Measurements from ENCODE around the gene STEAP1B.
"Not testable (repeated sequence)": the region's sequence is repeated elsewhere in the genome, so short reads cannot be mapped to it uniquely, and the experiment has no call there.

The STEAP1B gene

GRCh38 chr7:22435720-22436119 is 64.3 kb downstream of the STEAP1B start:
- peaks cover 21% of the 10 kb centered on the region for H3K4me1 ChIP-seq (ENCODE audit: control insufficient read depth, low read depth, low read length)
- no peaks in the 10 kb centered on the region for H3K27me3 ChIP-seq (ENCODE audit: control insufficient read depth, insufficient read depth, low read length)
- H3K9ac ChIP-seq (ENCODE audit: low read length), result no peak overlapping the region
- no peak overlapping the region for H3K4me3 ChIP-seq (ENCODE audit: low read length)
- no peaks in the 10 kb centered on the region for H3K36me3 ChIP-seq (ENCODE audit: control insufficient read depth, low read depth, low read length)
- H3K9me3 ChIP-seq (ENCODE audit: control insufficient read depth, low read depth, low read length), result no peaks in the 10 kb centered on the region
- H3K27ac ChIP-seq (ENCODE audit: low read length), result no peak overlapping the region

- peaks cover 21% of the 10 kb centered on the region for H3K4me1 ChIP-seq (ENCODE audit: control insufficient read depth, low read depth, low read length)
- H3K9me3 ChIP-seq (ENCODE audit: control insufficient read depth, low read depth, low read length), result no peaks in the 10 kb centered on the region
- H3K36me3 ChIP-seq (ENCODE audit: control insufficient read depth, low read depth, low read length), result no peaks in the 10 kb centered on the region
- no peaks in the 10 kb centered on the region for H3K27me3 ChIP-seq (ENCODE audit: control insufficient read depth, insufficient read depth, low read length)
- H3K4me3 ChIP-seq (ENCODE audit: low read length), result no peak overlapping the region
- no peak overlapping the region for H3K9ac ChIP-seq (ENCODE audit: low read length)
- no peak overlapping the region for H3K27ac ChIP-seq (ENCODE audit: low read length)
Measured at GRCh38 chr7:22435105-22435504, 64.9 kb downstream of the STEAP1B start.

GRCh38 chr7:22433710-22434460 is 66.1 kb downstream of the STEAP1B start:
- peak overlapping the region; percentile 5 for H3K9ac ChIP-seq (ENCODE audit: low read length)
- H3K36me3 ChIP-seq (ENCODE audit: control insufficient read depth, low read depth, low read length), result no peaks in the 10 kb centered on the region
- H3K9me3 ChIP-seq (ENCODE audit: control insufficient read depth, low read depth, low read length), result no peaks in the 10 kb centered on the region
- H3K27me3 ChIP-seq (ENCODE audit: control insufficient read depth, insufficient read depth, low read length), result no peaks in the 10 kb centered on the region
- H3K4me3 ChIP-seq (ENCODE audit: low read length), result peak overlapping the region; percentile 21
- H3K4me1 ChIP-seq (ENCODE audit: control insufficient read depth, low read depth, low read length), result peaks cover 21% of the 10 kb centered on the region
- peak overlapping the region; percentile 74 for H3K27ac ChIP-seq (ENCODE audit: low read length)

- H3K4me1 ChIP-seq (ENCODE audit: control insufficient read depth, low read depth, low read length), result peaks cover 21% of the 10 kb centered on the region
- H3K9me3 ChIP-seq (ENCODE audit: control insufficient read depth, low read depth, low read length); H3K27me3 ChIP-seq (ENCODE audit: control insufficient read depth, insufficient read depth, low read length); H3K36me3 ChIP-seq (ENCODE audit: control insufficient read depth, low read depth, low read length): not testable (repeated sequence)
- H3K27ac ChIP-seq (ENCODE audit: low read length), result peak overlapping the region; percentile 74
- H3K4me3 ChIP-seq (ENCODE audit: low read length), result peak overlapping the region; percentile 21
- peak overlapping the region; percentile 5 for H3K9ac ChIP-seq (ENCODE audit: low read length)
Measured at GRCh38 chr7:22433165-22433700, 66.8 kb downstream of the STEAP1B start.

GRCh38 chr7:22432203-22432718 is 67.7 kb downstream of the STEAP1B start:
- H3K4me1 ChIP-seq (ENCODE audit: control insufficient read depth, low read depth, low read length), result peaks cover 21% of the 10 kb centered on the region
- H3K9ac ChIP-seq (ENCODE audit: low read length), result no peak overlapping the region
- H3K27me3 ChIP-seq (ENCODE audit: control insufficient read depth, insufficient read depth, low read length), result no peaks in the 10 kb centered on the region
- H3K4me3 ChIP-seq (ENCODE audit: low read length), result no peak overlapping the region
- peak overlapping the region; percentile 43 for H3K27ac ChIP-seq (ENCODE audit: low read length)
- H3K36me3 ChIP-seq (ENCODE audit: control insufficient read depth, low read depth, low read length), result no peaks in the 10 kb centered on the region
- H3K9me3 ChIP-seq (ENCODE audit: control insufficient read depth, low read depth, low read length), result no peaks in the 10 kb centered on the region

GRCh38 chr7:22430457-22430856 is 69.5 kb downstream of the STEAP1B start:
- H3K9ac ChIP-seq (ENCODE audit: low read length), result no peak overlapping the region
- H3K27me3 ChIP-seq (ENCODE audit: control insufficient read depth, insufficient read depth, low read length), result no peaks in the 10 kb centered on the region
- peaks cover 19% of the 10 kb centered on the region for H3K4me1 ChIP-seq (ENCODE audit: control insufficient read depth, low read depth, low read length)
- H3K36me3 ChIP-seq (ENCODE audit: control insufficient read depth, low read depth, low read length), result no peaks in the 10 kb centered on the region
- no peaks in the 10 kb centered on the region for H3K9me3 ChIP-seq (ENCODE audit: control insufficient read depth, low read depth, low read length)
- H3K4me3 ChIP-seq (ENCODE audit: low read length), result no peak overlapping the region
- H3K27ac ChIP-seq (ENCODE audit: low read length), result no peak overlapping the region

- Histone ChIP-seq H3K4me1 (ENCODE audit: control insufficient read depth, low read depth, low read length) (peaks cover 14% of the 10 kb centered on the region), H3K4me3 (ENCODE audit: low read length) (no peak overlapping the region)
Measured at GRCh38 chr7:22429386-22429785, 70.6 kb downstream of the STEAP1B start.

GRCh38 chr7:22427855-22428254 is 72.1 kb downstream of the STEAP1B start:
- no peak overlapping the region for H3K27ac ChIP-seq (ENCODE audit: low read length)
- no peaks in the 10 kb centered on the region for H3K27me3 ChIP-seq (ENCODE audit: control insufficient read depth, insufficient read depth, low read length)

More at GRCh38 chr7:22429386-22429785, 70.6 kb downstream of the STEAP1B start:
- H3K9ac ChIP-seq (ENCODE audit: low read length), result no peak overlapping the region
- no peak overlapping the region for H3K27ac ChIP-seq (ENCODE audit: low read length)
- H3K36me3 ChIP-seq (ENCODE audit: control insufficient read depth, low read depth, low read length), result no peaks in the 10 kb centered on the region
- no peaks in the 10 kb centered on the region for H3K9me3 ChIP-seq (ENCODE audit: control insufficient read depth, low read depth, low read length)
- H3K27me3 ChIP-seq (ENCODE audit: control insufficient read depth, insufficient read depth, low read length), result no peaks in the 10 kb centered on the region

GRCh38 chr7:22427104-22427503 is 72.9 kb downstream of the STEAP1B start:
- peaks cover 8% of the 10 kb centered on the region for H3K4me1 ChIP-seq (ENCODE audit: control insufficient read depth, low read depth, low read length)
- H3K27ac ChIP-seq (ENCODE audit: low read length), result no peak overlapping the region
- no peaks in the 10 kb centered on the region for H3K9me3 ChIP-seq (ENCODE audit: control insufficient read depth, low read depth, low read length)
- H3K36me3 ChIP-seq (ENCODE audit: control insufficient read depth, low read depth, low read length), result no peaks in the 10 kb centered on the region
- H3K27me3 ChIP-seq (ENCODE audit: control insufficient read depth, insufficient read depth, low read length), result no peaks in the 10 kb centered on the region
- no peak overlapping the region for H3K9ac ChIP-seq (ENCODE audit: low read length)
- no peak overlapping the region for H3K4me3 ChIP-seq (ENCODE audit: low read length)

More at GRCh38 chr7:22427855-22428254, 72.1 kb downstream of the STEAP1B start:
- Histone ChIP-seq H3K9ac (ENCODE audit: low read length) (no peak overlapping the region), H3K36me3 (ENCODE audit: control insufficient read depth, low read depth, low read length) (no peaks in the 10 kb centered on the region), H3K4me1 (ENCODE audit: control insufficient read depth, low read depth, low read length) (peaks cover 9% of the 10 kb centered on the region), H3K9me3 (ENCODE audit: control insufficient read depth, low read depth, low read length) (no peaks in the 10 kb centered on the region), H3K4me3 (ENCODE audit: low read length) (no peak overlapping the region)

- no peaks in the 10 kb centered on the region for H3K9me3 ChIP-seq (ENCODE audit: control insufficient read depth, low read depth, low read length)
- H3K4me1 ChIP-seq (ENCODE audit: control insufficient read depth, low read depth, low read length), result peaks cover 8% of the 10 kb centered on the region
- no peak overlapping the region for H3K4me3 ChIP-seq (ENCODE audit: low read length)
- H3K9ac ChIP-seq (ENCODE audit: low read length), result no peak overlapping the region
- H3K36me3 ChIP-seq (ENCODE audit: control insufficient read depth, low read depth, low read length), result no peaks in the 10 kb centered on the region
- H3K27me3 ChIP-seq (ENCODE audit: control insufficient read depth, insufficient read depth, low read length), result no peaks in the 10 kb centered on the region
- H3K27ac ChIP-seq (ENCODE audit: low read length), result no peak overlapping the region
Measured at GRCh38 chr7:22426463-22427094, 73.4 kb downstream of the STEAP1B start.

GRCh38 chr7:22425361-22425760 is 74.6 kb downstream of the STEAP1B start:
- Histone ChIP-seq H3K9me3 (ENCODE audit: control insufficient read depth, low read depth, low read length) (no peaks in the 10 kb centered on the region), H3K27ac (ENCODE audit: low read length) (no peak overlapping the region), H3K9ac (ENCODE audit: low read length) (no peak overlapping the region), H3K36me3 (ENCODE audit: control insufficient read depth, low read depth, low read length) (no peaks in the 10 kb centered on the region), H3K4me3 (ENCODE audit: low read length) (no peak overlapping the region), H3K4me1 (ENCODE audit: control insufficient read depth, low read depth, low read length) (peaks cover 8% of the 10 kb centered on the region), H3K27me3 (ENCODE audit: control insufficient read depth, insufficient read depth, low read length) (no peaks in the 10 kb centered on the region)

All from iPS-18a (cell line).